Uterus (tissue), 4 donors: ENCODE results near the gene PGAM2. TPM values are rescaled to one million over a fixed set of nuclear protein-coding genes. Genes with fewer than 3 reads are reported as not detected.
A peak's percentile ranks its signal among the peaks of the same experiment; 100 is the strongest.

Source experiments
- DNase-seq, 2 donors: peaks; one replicate each; pipeline ENCODE4 v3.0.0-alpha.2; 2019 to 2020
- H3K27ac ChIP-seq, 2 donors: fragments of 200-600 bp; sonication (generic); 1 replicate in 1 of 2; 2 replicates in 1 of 2; pipeline ENCODE4 v1.5.1; 2016 to 2018
- H3K27me3 ChIP-seq, 2 donors: fragments of 200-600 bp; sonication (generic); one replicate each; pipeline ENCODE4 v1.5.1; 2018 to 2019; ENCODE audit warnings: control low read depth in 1 of 2
- H3K36me3 ChIP-seq, 2 donors: fragments of 200-600 bp; sonication (generic); one replicate each; pipeline ENCODE4 v1.5.1; 2019; ENCODE audit warnings: control low read depth in 1 of 2
- H3K4me1 ChIP-seq, 2 donors: fragments of 200-600 bp; sonication (generic); one replicate each; pipeline ENCODE4 v1.5.1; 2018 to 2019; ENCODE audit warnings: control low read depth in 1 of 2
- H3K4me3 ChIP-seq, 2 donors: fragments of 200-600 bp; sonication (generic); 1 replicate in 1 of 2; 2 replicates in 1 of 2; pipeline ENCODE4 v1.5.1; 2018 to 2019; ENCODE audit warnings: mild to moderate bottlenecking in 1 of 2
- H3K9me3 ChIP-seq, 2 donors: fragments of 200-600 bp; sonication (generic); one replicate each; pipeline ENCODE4 v1.5.1; 2019; ENCODE audit warnings: control low read depth in 1 of 2
- CTCF ChIP-seq, 4 experiments: fragments of 200-600 bp in 2 of 4; fragments of 450-650 bp in 2 of 4; sonication (generic) in 2 of 4; IDR thresholded peaks; one replicate each; pipeline ENCODE4 v1.5.1; 2016 to 2019; ENCODE audit warnings: antibody characterized with exemption in 4 of 4, mild to moderate bottlenecking in 2 of 4, moderate library complexity in 1 of 4
- POLR2A ChIP-seq, 2 donors: fragments of 450-650 bp; IDR thresholded peaks; one replicate each; pipeline ENCODE4 v1.6.1; 2016; ENCODE audit warnings: antibody characterized with exemption in 2 of 2, mild to moderate bottlenecking in 1 of 2, moderate library complexity in 1 of 2
- intact Hi-C: fragments of 100-400 bp; cut with DNase I; formaldehyde crosslinking; loops from one replicate; pipeline ENCODE4 v1.15.1; 2023; ENCODE audit warnings: low total_unique reads
- total RNA-seq, 4 donors: library from RNA; depleted of rRNA in 3 of 4; stranded (reverse); fragments of >200 nt in 3 of 4; gene quantifications; one replicate each; pipeline versions ENCODE4 v1.1.0 to v1.2.4, GENCODE V29; 2014 to 2023
- donor health status: DM: yes; HTN: yes; CAD: no.

Gene PGAM2
- total RNA-seq, 4 donors from 2014 or later = 0.76 to 1.4 TPM; not detected in 2

- H3K4me1 ChIP-seq = peaks cover 0 to 4% of the 10 kb centered on the region in 2 donors
- H3K4me3 ChIP-seq = no peak overlapping the region
- TF ChIP-seq CTCF (IDR thresholded peaks at IDR 0.05) (no peak), POLR2A (IDR thresholded peaks at IDR 0.05) (no peak)
- intact Hi-C loops = no loop called here
- no peaks in the 10 kb centered on the region for H3K27me3 ChIP-seq
- no peaks in the 10 kb centered on the region for H3K36me3 ChIP-seq
- DNase-seq = no peak
- H3K9me3 ChIP-seq = no peaks in the 10 kb centered on the region
- H3K27ac ChIP-seq = no peak overlapping the region
These were observed 47.0 kb upstream of the PGAM2 start for GRCh38 chr7:44112231-44112996.

GRCh38 chr7:44111761-44112160 is 46.4 kb upstream of the PGAM2 start:
- Histone ChIP-seq H3K27ac (no peak overlapping the region), H3K27me3 (no peaks in the 10 kb centered on the region), H3K4me3 (no peak overlapping the region), H3K36me3 (no peaks in the 10 kb centered on the region), H3K9me3 (no peaks in the 10 kb centered on the region), H3K4me1 (peaks cover 5 to 9% of the 10 kb centered on the region in 2 donors)
- intact Hi-C loops = no loop called here
- DNase-seq = no peak
- TF ChIP-seq POLR2A (IDR thresholded peaks at IDR 0.05) (no peak), CTCF (IDR thresholded peaks at IDR 0.05) (no peak)

- intact Hi-C loops = no loop called here
- Histone ChIP-seq H3K4me3 (no peak overlapping the region), H3K4me1 (peaks cover 7 to 15% of the 10 kb centered on the region in 2 donors), H3K9me3 (no peaks in the 10 kb centered on the region), H3K27me3 (no peaks in the 10 kb centered on the region), H3K27ac (peak overlapping the region in 1 of 2 donors; percentile 1), H3K36me3 (no peaks in the 10 kb centered on the region)
- DNase-seq = no peak
- TF ChIP-seq POLR2A (IDR thresholded peaks at IDR 0.05) (no peak), CTCF (IDR thresholded peaks at IDR 0.05) (no peak)
These were observed 45.6 kb upstream of the PGAM2 start for GRCh38 chr7:44110719-44111635.

GRCh38 chr7:44109991-44110390 is 44.6 kb upstream of the PGAM2 start:
- no peak overlapping the region for H3K27ac ChIP-seq
- H3K9me3 ChIP-seq = no peaks in the 10 kb centered on the region
- intact Hi-C loops = no loop called here
- no peak for DNase-seq
- TF ChIP-seq CTCF (IDR thresholded peaks at IDR 0.05) = no peak
- TF ChIP-seq POLR2A (IDR thresholded peaks at IDR 0.05) = no peak
- no peak overlapping the region for H3K4me3 ChIP-seq
- no peaks in the 10 kb centered on the region for H3K27me3 ChIP-seq
- no peaks in the 10 kb centered on the region for H3K36me3 ChIP-seq
- H3K4me1 ChIP-seq = peaks cover 7 to 15% of the 10 kb centered on the region in 2 donors
